Stimulated activated naive CD4-positive, alpha-beta T cell treated with Interleukin-2 at 50 U/mL for 16 hours (primary cell): ENCODE measurements around the gene CASQ2.

Source experiments
- DNase-seq: peaks from one replicate; lab custom pipeline; 2025; lab: John Stamatoyannopoulos, UW

The CASQ2 gene

GRCh38 chr1:115692224-115692623, 76.3 kb downstream of the CASQ2 start:
- no peak for DNase-seq

GRCh38 chr1:115690972-115691371, 77.5 kb downstream of the CASQ2 start:
- no peak for DNase-seq

DNA sequence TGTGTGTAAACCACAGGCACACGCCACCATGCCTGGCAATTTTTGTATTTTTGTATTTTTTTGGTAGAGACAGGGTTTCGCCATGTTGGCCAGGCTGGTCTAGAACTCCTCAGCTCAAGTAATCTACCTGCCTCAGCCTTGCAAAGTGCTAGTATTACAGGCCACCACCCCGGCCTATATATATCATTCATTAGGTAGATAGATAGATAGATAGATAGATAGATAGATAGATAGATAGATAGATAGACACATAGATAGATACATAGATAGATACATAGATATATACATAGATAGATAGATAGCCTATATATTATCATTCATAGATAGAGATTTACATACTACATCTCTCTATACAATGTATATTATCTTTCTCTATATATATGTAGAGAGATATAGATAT, 80.8 kb downstream of the CASQ2 start:
- no peak for DNase-seq

- DNase-seq: no peak
Observed at GRCh38 chr1:115685029-115685705, 83.3 kb downstream of the CASQ2 start.

- no peak for DNase-seq
Observed at GRCh38 chr1:115682792-115683191, 85.7 kb downstream of the CASQ2 start.

- DNase-seq: no peak
Observed at GRCh38 chr1:115680730-115681111, 87.8 kb downstream of the CASQ2 start.

DNA sequence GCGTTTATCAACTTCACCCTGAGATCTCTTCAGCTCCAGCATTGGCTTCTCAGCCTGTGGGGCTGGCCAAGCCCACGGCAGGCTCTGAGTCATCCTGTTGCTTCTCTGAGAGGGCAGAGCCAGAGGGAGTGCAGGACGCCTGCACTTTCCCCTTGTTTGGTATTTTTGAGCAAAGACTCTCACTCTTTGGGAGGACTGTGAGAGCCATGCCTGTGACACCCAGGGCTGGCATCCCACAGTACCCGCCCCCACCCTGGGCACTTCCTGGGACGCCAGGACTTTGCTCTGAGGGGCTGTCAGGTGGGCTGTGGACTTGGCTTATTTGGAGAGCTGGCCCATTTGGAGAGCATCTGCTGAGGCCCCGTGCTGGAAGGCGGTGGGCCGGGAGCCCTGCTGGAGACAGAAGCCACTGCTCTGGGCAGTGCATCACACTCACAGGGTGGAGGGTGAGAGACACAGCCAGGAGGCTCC, 89.3 kb downstream of the CASQ2 start:
- no peak for DNase-seq

- no peak for DNase-seq
Observed at GRCh38 chr1:115678141-115678540, 90.4 kb downstream of the CASQ2 start.

GRCh38 chr1:115677565-115677964, 90.9 kb downstream of the CASQ2 start:
- DNase-seq: no peak

DNA sequence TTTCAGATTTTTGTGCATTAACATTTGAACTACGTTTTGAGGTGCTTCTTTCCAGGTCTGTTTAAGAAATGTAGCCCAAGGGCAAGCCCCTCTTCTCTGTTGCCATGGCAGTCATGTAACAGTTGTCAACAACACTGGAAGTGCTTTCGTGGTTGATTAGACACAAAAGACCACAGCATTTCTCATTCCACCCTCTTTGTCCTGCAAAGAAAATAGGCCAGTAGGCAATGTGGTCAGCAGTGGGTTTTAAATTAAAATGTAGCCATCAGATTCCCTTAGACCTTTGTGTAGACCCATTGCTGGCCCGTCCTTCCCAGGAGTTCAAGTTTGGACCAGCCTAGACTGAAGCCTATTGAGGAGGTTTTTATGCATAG, 91.3 kb downstream of the CASQ2 start:
- no peak for DNase-seq

DNA sequence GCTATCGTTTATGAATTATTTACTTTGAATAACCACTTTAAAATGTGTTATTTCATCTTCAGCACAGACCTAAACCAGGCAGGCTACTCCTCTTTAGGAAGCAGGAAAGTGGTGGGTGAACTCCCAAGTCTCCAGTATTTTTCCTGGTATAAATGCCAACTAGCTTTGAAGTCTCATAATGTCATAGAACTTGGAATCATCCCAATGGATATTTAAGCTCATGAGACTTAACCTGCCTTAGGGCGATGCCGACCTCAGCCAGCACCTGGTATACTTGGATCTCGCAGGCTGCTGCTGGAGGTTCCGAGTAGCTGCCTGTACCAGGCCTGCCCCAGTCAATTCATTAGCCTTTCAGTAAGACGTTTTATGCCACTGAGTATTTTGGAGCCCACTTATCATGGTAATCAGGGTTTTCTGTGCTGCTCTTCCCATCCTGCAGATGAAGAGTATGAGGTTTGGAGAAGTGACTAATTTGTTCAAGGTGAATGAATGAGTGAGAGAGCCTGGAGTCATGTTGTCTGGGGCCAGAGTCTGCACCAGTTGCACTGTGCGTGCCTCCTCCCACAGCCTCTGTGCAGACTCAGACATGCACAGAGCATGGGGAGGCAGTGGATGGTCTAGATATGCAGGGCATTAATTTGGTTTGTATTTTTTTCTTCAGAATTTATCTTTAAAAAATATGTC, 91.9 kb downstream of the CASQ2 start:
- DNase-seq: no peak

DNA sequence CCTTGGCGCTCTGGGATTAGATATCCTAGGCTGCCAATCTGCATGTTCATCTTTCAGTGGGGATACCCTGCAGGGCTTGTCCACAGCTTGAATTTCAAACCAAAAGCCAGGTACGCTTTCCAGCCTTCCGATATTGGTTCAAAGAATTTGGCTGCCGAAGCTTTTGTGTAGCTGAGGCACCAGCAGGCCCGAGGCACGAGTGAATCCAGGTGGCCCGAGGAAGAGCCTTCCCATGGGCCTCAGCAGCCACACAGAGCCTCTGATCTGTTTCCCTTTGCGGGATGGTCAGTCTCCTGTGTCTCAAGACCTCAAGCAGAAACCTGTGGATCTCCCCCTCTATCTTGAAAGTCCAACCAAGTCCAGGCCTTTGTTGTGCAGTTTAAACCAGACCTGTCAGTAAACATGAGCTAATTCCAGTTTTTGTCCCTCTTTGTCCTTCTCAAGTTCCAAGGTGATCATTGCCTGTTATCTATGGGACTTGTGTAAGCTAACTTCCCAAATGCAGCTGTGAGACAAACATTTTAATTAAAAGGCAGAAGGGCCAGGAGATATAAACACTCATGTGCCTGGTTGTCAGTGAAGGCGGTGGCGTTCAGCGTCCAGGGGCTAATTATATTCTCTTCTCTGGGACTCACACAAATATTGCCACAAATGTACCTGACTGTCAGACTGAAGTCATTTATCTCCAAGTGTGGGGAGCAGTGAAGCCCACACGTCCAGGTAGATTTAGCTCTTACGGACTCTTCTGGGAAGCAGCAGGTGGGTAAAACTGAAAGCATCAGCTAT, 96.1 kb downstream of the CASQ2 start:
- DNase-seq: no peak

DNA sequence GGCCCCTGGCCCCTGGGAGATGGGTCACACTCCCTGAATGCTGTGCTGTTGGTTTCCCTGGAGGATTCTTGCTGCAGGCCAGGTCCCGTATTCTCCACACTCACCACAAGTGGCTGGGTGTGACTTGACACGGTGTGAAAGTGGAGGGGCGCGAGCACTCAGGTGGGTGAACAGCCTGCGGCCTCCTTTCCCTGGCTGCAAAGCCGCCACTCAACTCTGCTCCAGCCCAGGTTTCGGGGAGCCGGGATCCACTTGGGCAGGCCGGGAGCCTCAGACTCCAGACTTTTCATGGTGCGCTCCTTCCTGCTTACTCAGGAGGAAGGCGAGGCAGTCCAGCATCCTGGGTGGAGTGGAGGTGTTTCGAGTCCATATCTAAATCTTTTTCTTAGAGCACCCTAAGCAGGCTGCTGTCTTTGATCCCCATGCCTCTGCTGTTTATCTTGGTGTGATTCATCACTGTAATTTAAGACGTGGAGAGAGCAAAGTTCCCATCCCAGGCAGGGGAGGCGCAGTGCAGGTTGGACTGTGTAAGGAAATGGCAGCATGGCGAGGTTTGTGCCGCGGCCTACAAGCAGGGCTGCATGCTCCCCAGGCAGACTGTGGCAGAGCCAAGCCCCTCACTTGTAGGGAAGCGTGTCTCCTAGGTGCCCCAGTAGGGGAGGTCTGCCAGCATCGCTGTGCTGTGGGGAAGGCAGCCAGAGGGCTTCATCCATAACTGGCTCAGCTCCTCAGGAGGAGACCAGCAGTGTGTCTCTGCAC, 97.2 kb downstream of the CASQ2 start:
- DNase-seq: no peak

DNA sequence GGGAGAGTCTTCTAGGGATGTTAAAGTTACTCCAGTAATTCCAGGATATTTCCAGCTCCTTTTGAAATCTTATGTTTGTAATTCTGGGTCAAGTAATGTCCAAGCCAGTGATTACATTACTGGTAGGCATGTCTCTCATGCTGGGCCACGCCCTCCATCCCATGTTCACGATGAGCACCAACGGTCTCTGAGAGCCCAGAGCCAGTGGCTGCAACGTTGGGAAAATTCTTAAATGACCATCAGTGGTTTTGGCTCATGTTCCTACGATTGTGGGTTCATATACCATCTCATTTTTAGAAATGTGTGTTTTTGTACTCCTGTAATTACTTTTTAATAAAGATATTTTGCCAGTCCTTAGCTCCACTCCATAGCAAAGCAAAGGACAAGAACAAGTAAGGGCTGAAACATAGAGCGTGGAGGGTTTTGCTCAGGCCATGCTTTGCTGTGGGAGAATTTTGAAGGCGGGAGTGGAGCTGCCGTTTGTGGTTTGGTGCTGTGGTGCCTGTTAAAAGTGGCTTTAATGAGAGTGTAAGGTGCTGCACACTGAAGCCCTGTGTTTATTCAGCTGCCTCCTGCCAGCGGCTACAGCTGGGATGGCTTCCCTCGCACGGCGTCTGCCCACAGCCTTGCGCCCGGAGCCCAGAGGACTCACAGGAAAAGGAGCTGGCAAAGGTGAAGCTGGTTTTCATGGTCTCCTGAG, 97.9 kb downstream of the CASQ2 start:
- no peak for DNase-seq

DNA sequence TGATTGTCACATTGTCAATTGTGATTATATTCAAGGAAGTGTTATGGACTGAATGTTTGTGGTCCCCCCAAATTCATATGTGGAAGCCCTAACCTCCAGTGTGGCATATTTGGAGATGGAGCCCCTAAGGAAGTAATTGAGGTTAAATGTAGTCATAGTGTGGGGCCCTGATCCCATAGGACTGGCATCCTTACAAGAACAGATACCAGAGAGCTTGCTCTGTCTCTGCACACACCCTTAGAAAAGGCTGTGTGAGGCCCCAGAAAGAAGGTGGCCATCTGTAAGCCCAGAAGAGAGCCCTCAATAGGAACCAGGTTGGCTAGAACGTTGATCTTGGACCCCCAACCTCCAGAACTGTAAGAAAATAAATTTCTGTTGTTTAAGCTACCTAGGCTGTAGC, 98.6 kb downstream of the CASQ2 start:
- no peak for DNase-seq

GRCh38 chr1:115669002-115669673, 99.4 kb downstream of the CASQ2 start:
- no peak for DNase-seq

- DNase-seq: no peak
Observed at GRCh38 chr1:115668579-115668978, 99.9 kb downstream of the CASQ2 start.

- DNase-seq: no peak
Observed at GRCh38 chr1:115666702-115667101, 101.8 kb downstream of the CASQ2 start.

DNA sequence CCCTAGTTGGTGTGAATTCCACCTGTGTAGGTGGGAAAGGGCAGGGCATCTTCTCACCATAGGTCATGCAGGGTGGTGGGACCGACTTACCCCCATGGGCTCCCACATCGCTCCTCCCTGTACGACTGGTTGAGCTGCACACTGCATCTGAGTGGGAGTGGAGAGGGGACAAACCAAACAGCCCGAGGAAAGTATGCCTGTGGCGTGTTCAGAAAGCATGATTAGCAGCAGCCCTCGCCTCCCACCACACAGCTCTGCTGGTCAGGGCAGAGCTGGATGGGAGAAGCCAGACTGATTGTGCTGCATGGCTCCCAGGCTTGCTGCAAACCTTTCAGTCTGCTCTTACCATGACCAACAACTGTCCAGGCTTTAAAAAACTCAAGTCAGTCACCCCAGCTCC, 102.3 kb downstream of the CASQ2 start:
- DNase-seq: no peak

- no peak for DNase-seq
Observed at GRCh38 chr1:115665319-115666096, 103.0 kb downstream of the CASQ2 start.
